Neural progenitor cell (in vitro differentiated cells): Measurements from ENCODE around the gene DAB2.

Source experiments
- CTCF ChIP-seq: fragments of 200-600 bp; sonication (generic); IDR thresholded peaks from 2 replicates; pipeline ENCODE4 v1.5.1; 2017; ENCODE audit warnings: antibody characterized with exemption, mild to moderate bottlenecking
- EZH2 ChIP-seq: fragments of 200-600 bp; sonication (generic); IDR thresholded peaks from 2 replicates; pipeline ENCODE4 v1.6.1; 2017; ENCODE audit warnings: antibody characterized with exemption, mild to moderate bottlenecking, moderate library complexity
- EZH2phosphoT487 ChIP-seq: fragments of 200-600 bp; sonication (generic); IDR thresholded peaks from 2 replicates; pipeline ENCODE4 v1.6.1; 2017; ENCODE audit warnings: antibody characterized with exemption

GRCh38 chr5:39414426-39414825, 10.4 kb downstream of the DAB2 start:
- TF ChIP-seq CTCF (no peak), EZH2phosphoT487 (no peak), EZH2 (no peak)
